ENCODE results near the gene STAT5B.

Gene STAT5B

DNA sequence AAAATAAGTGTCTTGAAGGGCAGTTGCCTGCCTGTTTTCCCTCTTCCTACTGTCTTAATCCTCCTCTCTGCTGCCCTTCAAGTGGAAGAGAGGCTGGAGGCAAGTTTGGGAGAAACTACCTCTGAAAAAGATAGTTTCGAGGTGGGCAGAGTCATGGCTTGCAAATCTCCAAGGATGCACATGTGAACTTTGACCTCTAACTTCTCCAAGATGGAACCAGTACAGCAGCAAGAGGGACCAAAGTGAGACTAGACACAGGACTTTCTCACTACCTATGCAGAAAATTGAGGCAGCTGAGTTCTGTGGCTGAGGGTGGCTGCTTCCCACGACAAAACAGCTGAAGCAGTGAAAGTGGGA, 94.4 kb downstream of the STAT5B start:
- no peak for DNase-seq (ENCODE audit: low read depth in 1 of 2, low spot score in 1 of 2)

DNA sequence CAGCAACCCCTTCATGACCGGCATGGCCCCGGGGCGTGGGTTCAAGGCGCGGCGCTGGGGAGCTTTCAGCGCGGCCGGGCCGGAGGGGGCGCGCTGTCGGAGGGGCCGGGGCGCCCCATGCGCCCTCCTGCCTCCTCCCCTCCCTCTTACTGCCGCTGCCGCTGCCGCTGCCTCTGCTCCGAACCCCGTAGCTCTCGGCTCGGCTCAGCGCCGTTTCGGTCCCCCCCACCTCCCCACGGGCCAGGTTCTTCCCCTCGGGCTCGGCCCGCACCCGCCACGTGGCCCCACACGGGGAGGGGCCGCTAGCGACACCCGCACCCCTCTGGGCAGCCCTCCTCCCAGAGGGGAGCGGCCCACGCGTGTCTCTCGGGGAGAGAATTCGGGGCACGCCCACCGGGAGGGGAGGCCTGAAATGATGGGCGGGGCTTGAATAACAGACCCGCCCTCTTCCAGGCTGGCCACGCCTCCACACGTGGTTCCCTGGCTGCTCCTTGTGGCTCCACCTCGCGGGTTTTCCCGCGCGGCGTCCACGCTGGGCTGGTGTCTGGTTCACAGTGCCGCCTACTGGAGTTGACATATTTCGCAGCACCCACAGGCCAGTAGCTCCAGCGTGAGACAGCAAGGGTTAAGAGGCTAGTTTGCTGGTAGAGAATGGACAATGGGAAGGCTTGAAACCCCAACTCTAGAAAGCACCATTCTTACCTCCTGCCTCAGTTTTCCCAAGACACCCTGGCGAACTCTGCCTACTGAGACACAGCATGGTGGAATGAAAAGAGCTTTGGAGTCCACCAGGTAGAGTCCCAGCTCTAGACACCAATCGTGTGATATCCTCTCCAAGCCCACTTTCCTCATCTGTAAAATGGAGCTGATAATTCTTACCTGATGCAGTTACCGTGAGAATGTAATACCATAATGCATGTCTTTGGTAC, 95.0 kb downstream of the STAT5B start, which contains the start of gene KCNH4:
Gene KCNH4, minus strand, starts transcription at position 221 of the 929 bp plus-strand sequence. Its CDS starts 197 bp downstream, at position 24.
- DNase-seq (ENCODE audit: low read depth in 1 of 2, low spot score in 1 of 2): peak; percentile 57 to 83

DNA sequence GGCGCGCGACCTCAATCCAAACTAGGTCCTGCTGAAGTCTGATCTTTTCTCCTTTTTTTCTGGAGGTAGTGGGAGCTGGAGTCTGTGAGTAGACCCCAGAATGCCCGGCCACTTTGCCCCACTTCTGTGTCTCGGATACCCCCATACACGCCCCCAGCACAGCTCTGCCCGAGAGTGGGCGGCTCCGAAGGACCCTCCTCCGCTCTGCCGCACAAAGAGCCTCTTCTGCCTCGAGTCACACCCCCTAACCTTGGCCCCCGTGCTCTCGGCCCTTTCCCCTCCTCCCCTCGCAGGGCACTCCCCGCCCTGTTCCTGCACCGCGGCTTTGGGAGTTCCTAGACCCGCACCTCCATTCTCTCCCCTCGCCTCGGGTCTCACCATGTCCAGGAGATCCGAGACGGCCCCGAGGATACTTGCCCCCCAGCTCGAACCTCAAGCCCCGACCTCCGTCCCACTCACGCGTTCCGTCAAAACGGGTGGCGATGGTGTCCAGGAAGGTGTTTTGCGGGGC, 95.7 kb downstream of the STAT5B start:
- no peak for DNase-seq (ENCODE audit: low read depth in 1 of 2, low spot score in 1 of 2)

DNA sequence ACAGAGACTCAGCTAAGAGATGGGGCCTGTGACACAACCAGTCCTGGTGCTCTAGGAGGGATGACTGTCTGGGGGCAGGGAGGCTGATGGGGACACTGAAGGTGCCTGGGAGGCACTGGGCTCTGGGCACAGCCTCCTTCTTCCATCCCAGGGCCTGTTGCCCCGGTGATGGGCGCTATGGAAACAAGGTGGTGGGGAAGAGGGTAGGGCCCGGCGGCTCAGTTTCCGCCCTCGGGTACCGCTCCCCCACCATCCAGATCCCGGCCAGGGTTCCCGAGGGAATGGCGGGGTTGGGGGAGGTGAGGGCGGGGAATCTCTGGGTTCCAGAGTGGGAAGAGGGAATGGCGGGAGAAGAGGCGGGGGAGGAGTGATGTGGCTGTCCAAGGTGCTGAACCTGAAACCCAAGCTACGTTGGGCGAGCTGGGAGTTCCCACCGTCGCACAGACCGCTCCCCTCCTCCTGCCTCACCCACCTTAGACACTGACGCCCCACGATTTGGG, 96.2 kb downstream of the STAT5B start:
- no peak for DNase-seq (ENCODE audit: low read depth in 1 of 2, low spot score in 1 of 2)

- no peak for DNase-seq (ENCODE audit: low read depth in 1 of 2, low spot score in 1 of 2)
These were observed 96.9 kb downstream of the STAT5B start for GRCh38 chr17:42179335-42179734.

DNA sequence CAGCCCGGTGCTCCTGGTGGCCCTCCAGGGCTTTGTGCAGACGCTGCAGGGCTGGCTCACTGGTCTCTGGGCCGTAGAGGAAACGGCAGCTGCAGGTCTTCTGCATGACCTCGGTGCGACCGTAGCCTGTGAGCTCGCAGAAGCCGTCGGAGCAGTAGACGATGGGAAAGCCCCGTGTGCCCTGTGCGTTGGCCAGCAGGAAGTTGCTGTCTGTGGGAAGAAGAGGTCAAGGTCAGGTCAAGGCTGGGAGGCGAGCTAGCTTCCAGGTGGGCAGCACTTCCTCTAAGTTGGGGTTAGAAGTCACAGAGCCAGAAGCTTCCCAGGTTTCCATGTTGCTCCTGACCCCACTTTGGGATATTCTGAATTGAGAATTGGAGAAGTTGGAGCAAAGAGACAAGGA, 97.4 kb downstream of the STAT5B start:
- DNase-seq (ENCODE audit: low read depth in 1 of 2, low spot score in 1 of 2): no peak

- no peak for DNase-seq (ENCODE audit: low read depth in 1 of 2, low spot score in 1 of 2)
These were observed 98.5 kb downstream of the STAT5B start for GRCh38 chr17:42177684-42178083.

GRCh38 chr17:42174126-42174783, 101.9 kb downstream of the STAT5B start:
- DNase-seq (ENCODE audit: low read depth in 1 of 2, low spot score in 1 of 2): no peak

- no peak for DNase-seq (ENCODE audit: low read depth in 1 of 2, low spot score in 1 of 2)
These were observed 104.4 kb downstream of the STAT5B start for GRCh38 chr17:42171831-42172230.

DNA sequence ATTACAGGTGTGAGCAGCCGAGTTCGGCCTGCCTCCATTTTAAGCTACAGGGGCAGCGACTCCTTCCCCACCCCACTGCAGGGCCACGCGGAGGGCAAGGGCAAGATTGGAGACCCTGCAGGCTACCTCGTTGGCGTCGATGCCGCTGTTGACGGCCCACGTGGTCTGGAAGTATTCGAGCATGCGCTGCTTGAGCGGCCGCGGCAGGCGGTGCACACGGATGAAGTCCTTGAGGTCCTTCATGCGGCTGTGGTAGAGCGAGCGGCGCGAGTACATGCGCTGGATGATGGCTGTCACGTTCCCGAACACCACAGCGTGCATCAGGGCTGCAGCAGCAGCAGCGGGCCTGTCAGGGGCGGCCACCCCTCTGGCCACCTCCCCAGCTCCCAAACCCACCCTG, 106.8 kb downstream of the STAT5B start:
- no peak for DNase-seq (ENCODE audit: low read depth in 1 of 2, low spot score in 1 of 2)

- no peak for DNase-seq (ENCODE audit: low read depth in 1 of 2, low spot score in 1 of 2)
These were observed 108.4 kb downstream of the STAT5B start for GRCh38 chr17:42167807-42168206.

- no peak for DNase-seq (ENCODE audit: low read depth in 1 of 2, low spot score in 1 of 2)
These were observed 109.9 kb downstream of the STAT5B start for GRCh38 chr17:42166196-42166763.

DNA sequence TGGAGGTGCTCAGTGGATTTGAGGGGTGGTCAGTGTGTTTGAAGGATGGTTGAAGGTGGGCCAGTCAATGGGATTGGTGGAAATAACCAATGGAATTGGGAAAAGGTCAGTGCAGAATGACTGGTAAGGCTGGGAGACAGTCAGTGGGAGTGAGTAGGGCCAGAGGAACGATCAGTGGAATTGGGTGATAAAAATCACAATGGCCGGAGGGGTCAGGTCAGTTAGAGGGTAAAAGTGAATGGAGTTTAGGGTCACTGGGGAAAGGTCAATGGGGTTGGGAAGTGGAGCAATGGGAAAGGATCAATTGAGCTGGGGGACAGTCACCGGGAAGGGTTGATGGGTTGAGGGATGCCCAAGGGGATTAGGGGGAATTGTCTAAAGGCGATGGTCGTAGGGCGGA, 110.4 kb downstream of the STAT5B start:
- no peak for DNase-seq (ENCODE audit: low read depth in 1 of 2, low spot score in 1 of 2)

DNA sequence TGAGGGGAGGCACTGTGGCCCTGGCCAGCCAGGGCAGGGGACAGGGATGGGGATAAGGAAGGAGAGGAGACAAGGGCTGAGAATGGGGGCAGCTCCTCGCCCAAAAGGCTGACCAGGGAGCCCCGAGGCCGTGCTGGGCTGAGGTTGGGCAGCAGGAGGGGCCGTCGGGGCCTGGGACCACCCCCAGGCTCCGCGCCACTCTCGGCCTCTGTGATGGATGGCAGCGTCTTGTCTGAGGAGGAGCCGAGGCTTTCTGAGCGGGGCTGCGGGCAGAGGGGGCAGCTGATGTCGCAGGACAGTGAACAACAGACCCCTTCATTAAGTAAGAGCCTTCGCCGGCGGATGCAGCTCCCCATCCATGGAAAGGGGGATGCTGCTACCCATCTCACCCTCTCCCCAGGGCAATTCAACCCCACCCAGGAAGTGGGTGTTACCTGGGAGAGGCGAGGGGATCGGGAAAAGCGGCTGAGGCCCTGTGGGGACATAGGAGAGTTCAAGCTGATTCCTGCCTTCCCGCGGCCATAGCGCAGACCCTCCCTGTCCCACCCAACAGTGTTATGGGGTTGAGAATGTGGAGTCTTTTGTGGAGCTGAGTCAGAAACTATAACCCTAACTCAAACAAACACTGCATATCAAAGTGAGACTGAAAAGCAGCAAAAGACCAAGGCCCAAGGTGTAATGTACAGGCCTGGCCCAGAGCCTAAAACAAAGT, 112.3 kb downstream of the STAT5B start:
- no peak for DNase-seq (ENCODE audit: low read depth in 1 of 2, low spot score in 1 of 2)

- no peak for DNase-seq (ENCODE audit: low read depth in 1 of 2, low spot score in 1 of 2)
These were observed 113.1 kb downstream of the STAT5B start for GRCh38 chr17:42163113-42163512.

GRCh38 chr17:42160531-42160910, 115.7 kb downstream of the STAT5B start:
- DNase-seq (ENCODE audit: low read depth in 1 of 2, low spot score in 1 of 2): no peak

- DNase-seq (ENCODE audit: low read depth in 1 of 2, low spot score in 1 of 2): no peak
These were observed 116.2 kb downstream of the STAT5B start for GRCh38 chr17:42159796-42160530.

DNA sequence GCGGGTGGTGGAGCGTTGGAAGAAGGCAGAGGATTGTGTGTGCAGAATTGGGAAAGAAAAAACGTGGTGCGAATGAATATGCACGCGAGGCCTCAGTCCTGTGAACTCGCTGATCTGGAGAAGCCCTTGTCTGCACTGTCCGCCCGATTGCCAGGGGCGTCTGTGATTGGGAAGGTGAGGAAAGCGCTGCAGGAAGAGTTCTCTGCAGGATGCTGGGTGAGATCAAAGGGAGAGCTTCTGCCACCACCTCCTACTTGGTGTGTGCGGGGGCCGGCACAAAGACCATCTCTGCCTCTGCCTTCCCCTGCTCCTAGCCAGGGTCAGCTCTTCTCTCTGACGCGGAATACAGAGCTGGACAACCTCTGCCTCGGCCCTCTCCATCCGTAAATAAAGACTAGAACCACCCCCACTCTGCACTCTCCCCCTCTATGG, 120.6 kb downstream of the STAT5B start:
- no peak for DNase-seq (ENCODE audit: low read depth in 1 of 2, low spot score in 1 of 2)

DNA sequence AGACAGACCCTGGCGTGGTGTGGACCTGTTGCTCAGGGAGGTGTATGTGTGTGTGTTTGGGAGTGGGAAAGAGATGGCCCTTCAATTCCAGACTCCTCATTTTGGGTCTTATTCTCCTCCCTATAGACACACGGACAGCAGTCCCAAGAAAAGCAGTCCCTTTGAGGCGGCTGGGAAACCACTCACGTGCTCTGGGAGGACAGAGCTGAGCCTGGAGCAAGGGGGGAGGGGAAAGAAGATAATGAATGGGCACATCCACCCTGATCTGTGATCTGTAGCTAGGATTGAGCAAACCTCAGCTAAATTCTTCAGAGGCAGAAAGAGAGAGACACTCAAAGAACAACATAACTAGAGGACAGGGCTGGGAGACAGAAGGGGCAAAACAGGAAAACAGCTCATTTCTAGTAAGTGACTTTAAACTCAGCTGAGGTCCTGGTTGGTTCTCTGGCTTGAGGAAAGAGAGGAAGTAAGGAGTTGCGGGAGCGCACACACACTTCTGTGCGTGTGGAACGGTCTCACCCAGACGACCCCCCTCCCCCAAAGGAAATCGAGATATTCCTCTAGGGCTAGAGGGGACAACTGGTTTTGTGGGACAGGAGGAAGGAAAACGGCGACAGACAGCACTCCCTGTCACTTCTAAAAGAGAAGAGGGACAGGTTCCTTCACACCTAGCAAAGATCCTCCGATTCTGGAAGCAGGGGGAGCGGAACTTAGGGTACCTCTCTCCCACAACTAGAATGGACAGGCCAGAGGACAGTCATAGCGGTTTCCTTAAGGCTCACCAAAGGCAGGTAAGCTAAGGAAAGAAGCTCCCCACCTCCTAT, 122.1 kb downstream of the STAT5B start:
- no peak for DNase-seq (ENCODE audit: low read depth in 1 of 2, low spot score in 1 of 2)
